GM18907 (cell line): ENCODE results near the gene CAPN11.
"Not testable (repeated sequence)": the region's sequence is repeated elsewhere in the genome, so short reads cannot be mapped to it uniquely, and the experiment has no call there.

Experiments
- ATAC-seq: cut with Tn5 transposase; IDR thresholded peaks from one replicate; pipeline ENCODE4 v1.9.1; 2021; ENCODE audit warnings: mild to moderate bottlenecking, moderate library complexity; ENCODE audit not compliant: unreplicated experiment

CAPN11 gene

DNA sequence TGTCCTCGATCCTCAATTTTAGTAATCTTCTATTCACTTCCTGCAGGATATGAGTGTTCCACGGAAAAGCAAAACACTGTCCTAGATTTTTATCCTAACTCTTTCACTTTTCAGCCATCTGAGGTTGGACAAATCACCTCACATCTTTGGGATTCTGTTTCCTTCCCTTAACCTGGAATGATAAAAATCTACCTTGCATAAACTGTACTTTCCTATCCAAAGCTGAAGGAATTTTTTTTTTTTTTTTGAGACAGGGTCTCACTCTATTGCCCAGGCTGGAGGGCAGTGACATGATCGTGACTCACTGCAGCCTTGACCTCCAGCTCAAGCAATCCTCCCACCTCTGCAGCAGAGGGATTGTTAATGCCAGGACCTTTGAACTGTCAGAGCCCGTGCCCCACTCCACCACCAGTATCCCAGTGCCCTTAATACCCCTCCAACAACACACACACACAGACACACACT is 20.5 kb downstream of the CAPN11 start:
- ATAC-seq: no peak

DNA sequence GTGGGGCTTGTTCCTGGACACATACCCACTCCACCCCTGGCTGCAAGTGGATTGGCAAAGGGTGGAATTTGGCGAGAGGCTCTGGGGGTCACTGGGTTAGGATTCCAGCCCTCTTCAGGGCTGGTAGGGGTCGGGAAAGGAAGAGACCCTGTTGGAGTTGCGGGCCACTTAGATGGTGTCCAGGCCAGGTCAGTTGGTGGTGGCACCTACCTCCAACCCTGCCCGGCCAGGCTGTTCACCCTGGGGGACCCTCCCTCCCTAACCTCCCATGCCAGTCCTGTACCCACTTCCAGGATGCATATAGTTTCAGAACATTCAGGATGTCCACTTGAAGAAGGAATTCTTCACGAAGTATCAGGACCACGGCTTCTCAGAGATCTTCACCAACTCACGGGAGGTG is 21.0 kb downstream of the CAPN11 start:
- no peak for ATAC-seq

DNA sequence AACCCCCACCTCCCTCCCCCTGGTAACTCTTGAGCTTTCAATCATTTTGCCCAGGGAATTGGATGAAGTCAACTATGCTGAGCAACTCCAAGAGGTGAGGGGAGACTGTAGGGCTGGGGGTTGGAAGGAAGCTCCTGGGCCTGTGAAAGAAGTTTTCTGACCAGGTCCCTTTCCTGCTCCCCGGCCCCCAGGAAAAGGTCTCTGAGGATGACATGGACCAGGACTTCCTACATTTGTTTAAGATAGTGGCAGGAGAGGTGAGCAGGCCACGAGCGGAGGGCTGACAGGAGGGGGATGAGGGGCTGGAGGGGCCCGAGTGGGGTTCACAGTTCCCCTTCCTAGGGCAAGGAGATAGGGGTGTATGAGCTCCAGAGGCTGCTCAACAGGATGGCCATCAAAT is 21.8 kb downstream of the CAPN11 start:
- no peak for ATAC-seq

DNA sequence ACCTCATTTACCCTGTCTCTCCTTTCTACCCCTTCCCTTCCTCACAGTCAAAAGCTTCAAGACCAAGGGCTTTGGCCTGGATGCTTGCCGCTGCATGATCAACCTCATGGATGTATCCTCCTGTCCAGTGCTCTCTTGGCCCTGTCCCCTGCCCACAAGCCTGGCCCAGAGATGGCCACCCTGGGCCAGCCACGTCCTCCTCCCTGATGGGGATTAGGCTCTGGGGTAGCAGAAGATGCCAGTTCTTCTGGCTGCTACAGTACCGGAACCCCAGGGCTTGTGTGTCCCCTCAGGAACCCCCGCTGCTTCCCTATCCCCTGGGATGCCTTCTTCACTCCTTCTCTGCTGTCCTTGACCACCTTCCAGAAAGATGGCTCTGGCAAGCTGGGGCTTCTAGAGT is 22.3 kb downstream of the CAPN11 start:
- ATAC-seq: no peak

DNA sequence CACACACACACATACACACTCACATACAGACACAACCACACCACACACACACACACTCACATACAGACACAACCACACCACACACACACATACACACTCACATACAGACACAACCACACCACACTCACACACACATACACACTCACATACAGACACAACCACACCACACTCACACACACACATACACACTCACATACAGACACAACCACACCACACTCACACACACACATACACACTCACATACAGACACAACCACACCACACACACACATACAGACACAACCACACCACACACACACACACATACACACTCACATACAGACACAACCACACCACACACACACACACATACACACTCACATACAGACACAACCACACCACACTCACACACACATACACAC is 23.2 kb downstream of the CAPN11 start:
- ATAC-seq: not testable (repeated sequence)

DNA sequence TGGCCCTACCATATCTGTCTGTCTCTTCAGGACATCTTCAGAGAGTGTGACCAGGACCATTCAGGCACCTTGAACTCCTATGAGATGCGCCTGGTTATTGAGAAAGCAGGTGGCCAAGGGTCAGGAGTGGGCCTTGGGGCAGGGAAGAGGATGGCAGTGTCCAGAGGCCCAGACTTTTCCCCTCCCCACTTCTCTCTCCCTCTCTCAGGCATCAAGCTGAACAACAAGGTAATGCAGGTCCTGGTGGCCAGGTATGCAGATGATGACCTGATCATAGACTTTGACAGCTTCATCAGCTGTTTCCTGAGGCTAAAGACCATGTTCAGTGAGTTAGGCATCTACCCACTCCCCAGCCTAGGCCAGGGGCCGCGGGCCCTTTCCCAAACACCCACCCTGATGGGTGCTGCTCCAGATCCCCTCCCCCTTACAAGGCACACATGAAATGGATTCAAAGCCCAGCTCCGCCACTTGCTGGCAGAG is 24.3 kb downstream of the CAPN11 start:
- no peak for ATAC-seq

DNA sequence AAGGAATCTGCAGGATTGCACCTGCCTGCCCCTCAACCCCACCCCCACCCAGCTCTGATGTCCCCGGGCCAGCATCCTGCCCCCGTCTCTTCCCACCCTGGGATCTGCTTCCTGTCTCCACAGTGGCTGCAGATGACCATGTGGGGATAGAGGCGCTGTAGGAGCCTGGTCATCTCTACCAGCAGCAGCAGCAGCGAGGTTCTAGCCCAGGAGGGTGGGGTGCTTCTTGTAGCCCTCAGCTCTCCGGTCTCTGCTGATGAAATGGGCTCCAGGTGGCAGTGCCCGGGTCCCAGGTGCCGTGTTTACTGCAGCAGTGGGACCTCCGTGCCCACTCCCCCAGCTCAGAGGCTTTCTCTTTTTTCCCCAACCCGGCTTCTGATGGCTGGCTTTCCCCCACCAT is 25.2 kb downstream of the CAPN11 start:
- ATAC-seq: no peak

DNA sequence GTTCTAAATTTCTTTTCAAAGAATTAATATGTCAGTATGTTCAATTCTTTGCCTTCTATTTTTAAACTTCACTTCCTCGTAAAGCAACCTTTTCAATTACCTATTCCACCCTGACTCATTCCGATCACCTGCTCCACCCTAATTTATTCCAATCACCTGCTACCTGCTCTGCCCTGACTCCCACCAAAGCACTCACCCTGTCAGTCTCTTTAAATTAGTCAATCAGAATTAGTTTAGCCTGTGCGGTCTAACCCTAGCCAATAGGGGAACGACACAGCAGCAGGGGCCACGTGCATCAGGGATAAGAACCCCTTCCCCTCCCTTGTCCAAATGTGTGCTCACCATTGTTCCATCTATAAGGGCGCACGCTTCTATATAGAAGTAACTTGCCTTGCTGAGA is 26.7 kb downstream of the CAPN11 start:
- ATAC-seq: not testable (repeated sequence)

DNA sequence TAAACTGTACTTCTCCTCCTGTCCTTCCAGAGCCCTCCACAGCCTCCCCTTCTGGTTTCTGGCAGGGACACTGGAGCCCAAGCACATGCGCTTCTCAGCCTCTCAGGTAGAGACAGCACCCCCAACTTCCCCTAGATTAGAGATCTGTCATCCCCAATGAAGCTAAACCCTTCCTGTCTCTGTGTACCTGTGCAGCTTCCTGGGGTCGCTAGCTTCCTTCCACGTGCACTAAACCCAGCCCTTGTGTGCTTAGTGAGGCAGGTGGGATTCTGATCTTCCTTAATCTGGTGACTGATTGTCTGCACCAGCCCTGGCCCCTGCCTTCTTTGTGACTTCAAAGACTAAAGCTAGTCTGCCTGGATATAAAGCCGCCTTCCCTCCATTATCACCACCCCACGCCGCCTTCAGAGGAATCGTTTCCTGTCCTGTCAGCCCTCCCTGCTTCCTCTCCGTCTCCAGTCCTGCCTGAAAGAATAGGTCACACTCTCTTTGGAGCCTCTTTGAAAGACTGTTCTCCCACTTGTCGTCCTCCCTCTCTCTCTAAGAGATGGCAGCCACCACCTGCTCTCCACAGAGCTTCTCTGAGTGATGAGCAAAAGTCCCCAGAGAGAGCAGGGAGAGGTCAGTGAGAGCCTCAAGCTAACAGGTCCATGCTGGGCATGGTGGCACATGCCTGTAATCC is 27.5 kb downstream of the CAPN11 start:
- ATAC-seq: no peak

DNA sequence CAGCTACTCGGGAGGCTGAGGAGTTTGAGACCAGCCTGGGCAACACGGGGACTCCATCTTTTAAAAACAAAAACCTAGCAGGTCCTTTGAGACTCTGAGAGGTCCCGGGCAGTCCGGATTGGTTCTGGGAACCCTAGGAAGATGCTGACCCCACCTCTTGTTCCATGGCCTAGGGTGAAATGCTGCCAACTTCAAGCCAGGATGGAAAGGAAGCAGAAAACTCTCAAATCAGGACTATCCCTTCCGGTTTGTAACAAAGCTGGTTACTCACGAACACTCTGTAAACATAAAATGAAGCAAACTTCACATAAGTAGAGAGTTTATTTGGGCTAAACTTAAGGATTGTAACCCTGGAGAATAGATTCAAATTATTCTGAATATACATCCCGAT is 28.0 kb downstream of the CAPN11 start:
- ATAC-seq: no peak

DNA sequence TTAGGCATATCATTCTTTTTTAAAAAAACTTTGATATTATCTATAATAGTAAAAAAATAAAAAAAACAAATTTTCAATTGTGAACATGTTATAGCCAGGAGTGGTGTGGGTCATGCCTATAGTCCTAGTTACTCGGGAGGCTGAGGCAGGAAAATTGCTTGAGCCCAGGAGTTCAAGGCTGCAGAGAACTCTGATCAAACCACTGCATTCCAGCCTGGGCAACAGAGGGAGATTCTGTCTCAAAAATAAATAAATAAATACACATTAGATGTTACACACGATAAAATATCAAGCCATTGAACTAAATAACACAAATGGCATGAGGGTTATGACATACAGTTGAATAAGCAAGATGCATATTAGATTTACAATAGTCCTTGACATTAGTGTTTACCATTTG is 30.2 kb downstream of the CAPN11 start:
- no peak for ATAC-seq

DNA sequence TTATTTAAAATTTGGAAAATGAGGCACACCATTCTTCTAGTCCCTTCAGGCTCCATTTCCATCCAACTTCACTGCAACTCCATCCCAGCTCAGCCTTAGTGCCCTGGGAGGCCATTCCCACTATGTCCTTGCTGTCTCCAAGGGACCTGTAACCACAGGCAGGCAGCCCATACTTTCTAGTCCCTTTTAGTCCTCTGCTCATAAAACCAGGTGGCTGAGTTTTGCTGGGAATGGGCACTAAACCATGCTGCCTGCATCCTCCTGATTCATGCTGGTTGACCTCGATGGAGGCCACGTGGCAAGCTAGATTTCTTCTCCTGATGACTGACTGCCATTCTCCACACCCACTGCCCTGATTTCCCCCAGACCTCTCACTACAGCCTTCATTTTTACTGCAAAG is 30.6 kb downstream of the CAPN11 start:
- ATAC-seq: no peak

DNA sequence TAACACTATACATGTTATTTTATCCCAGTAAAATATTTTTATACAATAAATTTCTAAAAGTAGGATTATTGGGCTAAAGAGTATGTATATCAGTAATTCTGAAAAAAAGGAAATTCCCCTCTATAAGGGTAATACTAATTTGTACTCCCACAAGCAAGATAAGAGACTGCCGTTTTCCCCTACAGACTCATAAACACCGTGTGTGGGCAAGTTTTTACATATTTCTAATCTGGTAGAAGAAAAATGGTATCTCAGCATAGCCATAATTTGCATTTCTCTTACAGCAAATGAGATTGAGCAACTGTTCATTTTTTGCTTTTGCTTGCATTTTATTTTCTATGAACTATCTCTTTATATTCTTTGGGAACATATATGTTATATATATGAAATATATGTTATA is 32.1 kb downstream of the CAPN11 start:
- ATAC-seq: no peak

DNA sequence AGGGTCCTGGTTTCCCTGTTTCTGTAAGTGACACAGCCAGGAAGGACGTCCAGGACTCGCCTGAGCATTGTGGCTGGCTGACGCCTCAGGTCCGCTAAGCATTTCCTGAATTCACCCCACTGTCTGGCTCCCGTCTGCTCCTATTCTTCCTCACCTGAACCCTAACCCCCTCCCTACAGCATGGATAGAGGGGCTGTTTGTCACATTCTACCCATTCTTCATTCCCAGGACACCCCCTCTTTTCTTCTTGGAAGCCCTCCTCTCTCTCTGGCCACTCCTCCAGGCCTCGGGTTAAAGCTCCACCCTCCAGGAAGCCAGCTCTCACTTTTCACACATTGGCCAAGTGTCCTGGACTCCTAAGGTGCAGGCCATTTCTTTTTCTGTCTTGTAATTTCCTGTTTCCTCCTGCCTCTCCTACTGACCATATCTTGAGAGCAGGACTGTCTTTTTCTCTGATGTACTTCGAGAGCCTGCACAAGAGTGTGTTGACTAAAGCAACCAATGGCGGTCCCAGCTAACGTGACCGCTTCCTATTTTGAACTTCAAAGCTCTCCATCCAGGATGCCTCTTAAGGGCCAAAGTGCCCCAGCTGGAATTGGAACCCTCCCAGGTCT is 33.9 kb downstream of the CAPN11 start:
- no peak for ATAC-seq

DNA sequence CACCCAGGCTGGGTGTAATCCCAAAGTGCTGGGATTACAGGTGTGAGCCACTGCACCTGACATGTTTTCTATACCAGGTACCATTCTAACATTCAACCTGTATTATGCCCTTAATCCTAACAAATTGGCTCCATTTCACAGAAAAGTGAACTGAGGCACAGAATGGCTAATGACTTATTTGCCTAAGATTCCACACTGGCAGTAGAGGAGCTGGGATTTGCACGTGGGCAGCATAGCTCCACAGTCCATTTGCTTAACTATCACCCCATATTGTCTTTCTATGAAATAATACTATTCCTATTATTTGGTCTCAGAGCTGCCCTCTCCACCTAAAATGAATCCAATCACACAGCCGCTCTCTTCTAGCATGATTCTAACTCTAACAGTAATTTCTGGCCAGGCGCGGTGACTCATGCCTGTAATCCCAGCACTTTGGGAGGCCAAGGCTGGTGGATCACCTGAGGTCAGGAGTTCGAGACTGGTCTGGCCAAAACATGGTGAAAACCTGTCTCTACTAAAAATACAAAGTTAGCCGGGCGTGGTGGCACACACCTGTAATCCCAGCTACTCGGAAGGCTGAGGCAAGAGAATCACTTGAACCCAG is 34.8 kb downstream of the CAPN11 start:
- no peak for ATAC-seq

DNA sequence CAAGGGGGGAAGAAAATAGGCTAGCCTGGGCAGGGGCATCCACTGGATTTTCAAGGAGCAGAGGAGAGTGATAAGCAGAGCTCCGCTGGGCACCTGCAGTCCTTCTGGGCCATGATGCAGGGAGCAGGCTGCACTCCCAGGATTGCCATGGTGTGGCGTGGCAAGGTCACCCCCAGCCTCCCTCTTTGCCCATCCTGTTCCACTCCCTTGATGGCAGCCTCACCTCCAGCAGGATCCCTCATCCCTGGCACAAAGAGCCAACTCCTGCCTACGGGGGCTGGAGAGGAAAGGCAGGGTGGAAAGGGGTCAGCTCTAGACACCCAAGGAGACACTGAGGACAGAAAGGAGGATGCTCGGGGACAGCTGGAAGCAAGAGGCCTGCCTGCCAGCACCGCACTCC is 35.7 kb downstream of the CAPN11 start:
- ATAC-seq: no peak

DNA sequence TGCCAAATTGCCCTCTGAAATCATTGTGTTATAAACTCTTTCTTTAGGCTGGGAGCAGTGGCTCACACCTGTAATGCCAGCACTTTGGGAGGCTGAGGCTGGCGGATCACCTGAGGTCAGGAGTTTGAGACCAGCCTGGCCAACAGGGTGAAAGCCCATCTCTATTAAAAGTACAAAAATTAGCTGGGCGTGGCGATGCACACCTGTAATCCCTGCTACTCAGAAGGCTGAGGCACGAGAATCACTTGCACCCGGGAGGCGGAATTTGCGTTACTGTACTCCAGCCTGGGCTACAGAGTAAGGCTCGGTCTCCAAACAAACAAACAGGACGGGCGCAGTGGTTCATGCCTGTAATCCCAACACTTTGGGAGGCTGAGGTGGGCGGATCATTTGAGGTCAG is 37.7 kb downstream of the CAPN11 start:
- not testable (repeated sequence) for ATAC-seq

DNA sequence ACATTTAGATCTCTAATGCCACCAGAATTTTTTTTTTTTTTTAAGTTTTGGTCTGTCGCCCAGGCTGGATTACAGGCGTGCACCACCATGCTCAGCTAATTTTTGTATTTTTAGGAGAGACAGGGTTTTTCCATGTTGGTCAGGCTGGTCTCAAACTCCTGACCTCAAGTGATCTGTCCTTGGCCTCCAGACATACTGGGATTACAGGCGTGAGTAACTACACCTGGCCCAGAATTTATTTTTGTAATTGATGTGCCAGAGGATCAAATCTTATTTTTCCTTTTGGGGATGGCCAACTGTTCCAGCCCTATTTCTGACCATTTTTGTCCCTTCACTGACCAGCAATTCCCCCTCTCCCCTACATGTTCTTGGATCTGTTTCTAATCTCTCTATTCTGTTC is 40.1 kb downstream of the CAPN11 start:
- no peak for ATAC-seq

DNA sequence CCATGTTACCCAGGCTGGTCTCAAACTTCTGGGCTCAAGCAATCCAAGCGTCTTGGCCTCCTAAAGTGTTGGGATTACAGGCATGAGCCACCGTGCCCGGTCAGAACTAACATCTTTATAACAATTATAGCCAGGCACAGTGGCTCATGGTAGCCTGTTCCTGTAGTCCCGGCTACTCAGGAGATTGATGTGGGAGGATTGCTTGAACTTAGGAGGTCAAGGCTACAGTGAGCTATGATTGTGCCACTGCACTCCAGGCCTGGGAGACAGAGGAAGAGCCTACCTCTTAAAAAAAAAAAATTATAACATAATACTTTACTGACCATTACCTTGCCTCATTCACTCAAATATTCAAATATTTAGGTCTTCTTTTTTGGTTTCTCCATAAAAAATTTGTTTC is 41.3 kb downstream of the CAPN11 start:
- no peak for ATAC-seq

DNA sequence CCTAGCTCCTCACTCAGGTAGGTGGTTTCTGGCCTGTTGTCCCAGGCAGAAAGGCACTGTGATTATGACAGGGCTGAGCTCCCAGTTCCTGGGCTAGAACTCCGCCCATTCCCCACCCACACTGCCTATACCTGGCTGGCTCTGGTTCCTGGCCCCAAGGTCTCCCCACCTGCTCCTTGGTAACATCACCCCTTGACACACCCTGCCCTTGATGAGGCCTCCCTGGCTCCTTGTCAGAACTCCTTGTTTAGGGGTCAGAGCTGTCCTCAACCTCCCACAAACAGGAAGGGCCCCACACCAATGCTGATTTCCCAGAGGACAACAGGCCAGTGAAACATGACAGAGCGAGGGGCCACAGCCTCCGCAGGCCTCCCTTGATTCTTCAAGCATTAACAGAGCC is 42.6 kb downstream of the CAPN11 start:
- ATAC-seq: no peak

DNA sequence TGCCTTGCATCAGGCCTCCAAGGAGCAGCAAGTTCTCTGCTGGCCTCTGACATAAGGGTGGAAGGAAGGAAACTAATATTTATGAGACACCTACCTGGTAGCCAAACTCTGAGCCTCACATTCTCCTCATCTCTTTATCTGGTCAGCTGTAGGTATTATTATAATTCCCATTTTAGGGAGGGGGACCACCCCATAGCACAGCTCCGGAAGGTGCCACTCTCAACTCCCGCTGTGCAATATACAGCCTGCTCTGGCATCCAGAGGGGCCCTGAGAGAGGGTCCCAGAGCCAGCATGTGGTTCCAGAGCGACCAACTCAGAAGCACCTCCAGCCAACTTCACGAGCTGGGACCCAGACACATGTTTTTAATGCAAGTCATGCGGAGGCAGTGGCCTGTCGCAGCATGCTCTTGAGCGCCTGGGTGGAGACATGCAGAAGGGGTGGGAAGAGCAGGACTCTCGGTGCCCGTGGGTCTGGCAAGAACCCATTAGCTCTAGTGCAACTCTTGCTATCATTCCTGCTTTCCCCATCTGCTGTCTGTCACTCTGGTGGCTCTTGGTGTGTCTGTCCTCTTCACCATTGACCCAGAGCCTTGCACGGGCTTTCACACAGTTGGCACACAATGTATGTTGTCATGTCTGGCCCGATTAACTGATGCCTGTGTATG is 43.2 kb downstream of the CAPN11 start:
- ATAC-seq: no peak
